HepG2 (cell line): ENCODE data around the gene VSTM5. TPM values are rescaled to one million over a fixed set of nuclear protein-coding genes. Genes with fewer than 3 reads are reported as not detected.

Experiments used
- ATAC-seq: fragments of 200-7000 bp; cut with Tn5 transposase; 3 replicates; pipeline ENCODE4 v1.9.1; 2020; ENCODE audit warnings: mild to moderate bottlenecking, moderate library complexity
- BruUV-seq: library from RNA; stranded (reverse); fragments of 400-500 nt; replicated peaks from 2 replicates; lab custom pipeline; 2021; lab: Mats Ljungman, UMichigan
- CTCF ChIA-PET: fragments of 300-600 bp; formaldehyde crosslinking; extraction: SDS; loops from one replicate; lab custom pipeline; 2021; ENCODE audit warnings: low total read pairs, inconsistent platforms, low intra/inter-chr PET ratio; lab: Yijun Ruan, JAX
- POLR2A ChIA-PET: fragments of 350-600 bp; sonication (Branson Sonifier 250); formaldehyde crosslinking; loops from one replicate; lab custom pipeline; 2020; ENCODE audit warnings: antibody characterized with exemption, inconsistent platforms; lab: Yijun Ruan, JAX
- DNase-seq: peaks from one replicate; pipeline ENCODE4 v3.0.0-alpha.2; 2015; ENCODE audit warnings: low spot score
- FAIRE-seq: peaks from 3 replicates; lab custom pipeline; 2011; peaks lifted over from hg19 to GRCh38; lab: Jason Lieb, UNC
- H2AFZ ChIP-seq: one replicate; pipeline ENCODE4 v1.6.1; 2011; ENCODE audit warnings: low read length, inconsistent platforms
- H3K27ac ChIP-seq: fragments of 300-600 bp; 3 replicates; pipeline ENCODE4 v1.8.0; 2011; ENCODE audit warnings: mixed run types, mild to moderate bottlenecking, mixed read lengths, low read length, inconsistent platforms; ENCODE audit not compliant: insufficient read depth; ENCODE audit errors: extremely low read length
- H3K27me3 ChIP-seq, 2 experiments: fragments of 200-600 bp in 1 of 2; 2 replicates in 1 of 2; 3 replicates in 1 of 2; pipeline versions ENCODE4 v1.6.0 to v1.8.0; 2011; ENCODE audit warnings: low read length in 2 of 2, mild to moderate bottlenecking in 2 of 2, moderate library complexity in 2 of 2, inconsistent platforms in 1 of 2; ENCODE audit not compliant: insufficient read depth in 2 of 2, control insufficient read depth in 1 of 2
- H3K36me3 ChIP-seq, 2 experiments: fragments of 200-600 bp in 1 of 2; replicated peaks in 1 of 2; 2 replicates in 1 of 2; 3 replicates in 1 of 2; pipeline versions ENCODE4 v1.5.1 to v1.8.0; 2011; ENCODE audit warnings: low read length in 2 of 2, inconsistent platforms in 1 of 2; ENCODE audit not compliant: insufficient read depth in 2 of 2, control insufficient read depth in 1 of 2
- H3K4me1 ChIP-seq: 2 replicates; pipeline ENCODE4 v1.5.1; 2012; ENCODE audit warnings: low read length, inconsistent platforms; ENCODE audit not compliant: insufficient read depth
- H3K4me2 ChIP-seq: 2 replicates; pipeline ENCODE4 v1.6.0; 2011; ENCODE audit warnings: low read depth, low read length, inconsistent platforms
- H3K4me3 ChIP-seq, 3 experiments: fragments of 200-600 bp in 1 of 3; sonication (generic), shearing (Covaris generic) in 1 of 3; replicated peaks in 1 of 3; 2 replicates each; pipeline ENCODE4 v1.5.1; 2011 to 2016; ENCODE audit warnings: low read length in 3 of 3, inconsistent platforms in 2 of 3, low read depth in 2 of 3, mild to moderate bottlenecking in 2 of 3, control low read depth in 1 of 3, mixed read lengths in 1 of 3; ENCODE audit not compliant: insufficient read depth in 1 of 3
- H3K79me2 ChIP-seq: one replicate; pipeline ENCODE4 v1.6.1; 2011; ENCODE audit warnings: low read length, inconsistent platforms; ENCODE audit not compliant: insufficient read depth
- H3K9ac ChIP-seq: 2 replicates; pipeline ENCODE4 v1.6.0; 2011; ENCODE audit warnings: mild to moderate bottlenecking, low read depth, low read length, inconsistent platforms; ENCODE audit not compliant: insufficient read depth
- H3K9me3 ChIP-seq: 2 replicates; pipeline ENCODE4 v1.5.1; 2012; ENCODE audit warnings: mild to moderate bottlenecking, low read length
- H4K20me1 ChIP-seq: 2 replicates; pipeline ENCODE4 v1.6.0; 2011; ENCODE audit warnings: inconsistent platforms, mild to moderate bottlenecking, low read length, moderate library complexity; ENCODE audit not compliant: insufficient read depth
- CEBPB ChIP-seq: IDR thresholded peaks from 2 replicates; pipeline ENCODE4 v1.6.1; 2011; ENCODE audit warnings: low read depth, low read length, improper control_type of control experiment, borderline replicate concordance
- KDM4B ChIP-seq: sonication (generic); formaldehyde crosslinking; IDR thresholded peaks from 2 replicates; pipeline ENCODE4 v1.4.0; 2020; ENCODE audit warnings: missing genetic modification reagents
- MIXL1 ChIP-seq: IDR thresholded peaks from 2 replicates; pipeline ENCODE4 v1.6.1; 2016
- REL ChIP-seq: sonication (generic); formaldehyde crosslinking; conservative IDR thresholded peaks from 2 replicates; pipeline ENCODE4 v1.8.0; 2022; ENCODE audit warnings: mild to moderate bottlenecking, missing genetic modification reagents, moderate library complexity
- ZFP36L1 ChIP-seq: sonication (generic); formaldehyde crosslinking; IDR thresholded peaks from 2 replicates; pipeline ENCODE4 v1.8.0; 2022; ENCODE audit warnings: mild to moderate bottlenecking, missing genetic modification reagents, moderate library complexity
- ZNF329 ChIP-seq: sonication (generic); formaldehyde crosslinking; IDR thresholded peaks from 2 replicates; pipeline ENCODE4 v1.9.0; 2021; ENCODE audit warnings: low read depth, mild to moderate bottlenecking, missing genetic modification reagents
- ZNF569 ChIP-seq: sonication (generic); formaldehyde crosslinking; IDR thresholded peaks from 2 replicates; pipeline ENCODE4 v1.5.0; 2020; ENCODE audit warnings: mild to moderate bottlenecking, missing genetic modification reagents, moderate library complexity, borderline replicate concordance
- ZNF749 ChIP-seq: sonication (generic); formaldehyde crosslinking; IDR thresholded peaks from 2 replicates; pipeline ENCODE4 v1.8.0; 2022; ENCODE audit warnings: mild to moderate bottlenecking, missing genetic modification reagents, moderate library complexity, borderline replicate concordance
- ZSCAN9 ChIP-seq: IDR thresholded peaks from 2 replicates; pipeline ENCODE4 v1.6.1; 2016; ENCODE audit warnings: borderline replicate concordance
- WGBS: methylation state at CpG from one replicate; pipeline ENCODE4 v1.1.6; 2017; ENCODE audit warnings: low lambda C conversion rate; 5-methylcytosine and 5-hydroxymethylcytosine counted together
- in situ Hi-C: cut with HindIII; loops from 2 replicates; pipeline ENCODE4 v1.10.0; 2017; ENCODE audit warnings: low pct_unique_long_range_greater_than_20kb; ENCODE audit not compliant: extremely low pct_ligation_motif_present
- intact Hi-C: fragments of 100-400 bp; cut with micrococcal nuclease; formaldehyde crosslinking; loops from one replicate; pipeline ENCODE4 v1.10.0; 2022; ENCODE audit not compliant: unreplicated experiment
- polyA plus RNA-seq, 8 experiments: library from polyadenylated mRNA; depleted of rRNA in 3 of 8; stranded (reverse) in 7 of 8; unstranded in 1 of 8; fragments of >200 nt; fragmentation: Illumina TruSeq in 4 of 8; extraction: Trizol in 4 of 8; gene quantifications; 2 replicates each; pipeline versions ENCODE4 v1.2.1 to v1.2.3, GENCODE V29; 2011 to 2016; ENCODE audit warnings: low read depth in 4 of 8, missing spikeins in 1 of 8, mixed read lengths in 1 of 8; ENCODE audit not compliant: insufficient read depth in 1 of 8
- total RNA-seq, 5 experiments: library from RNA; depleted of rRNA; stranded (reverse); fragments of >200 nt; fragmentation: Illumina TruSeq; extraction: Trizol; gene quantifications; 2 replicates each; pipeline ENCODE4 v1.2.3, GENCODE V29; 2016; ENCODE audit warnings: low read depth in 1 of 5
- TF ChIP-seq, protein P1 (sequence below): sonication (generic); formaldehyde crosslinking; IDR thresholded peaks from 2 replicates; pipeline ENCODE4 v1.5.0; 2020; ENCODE audit warnings: missing genetic modification reagents
- TF ChIP-seq, protein P2 (sequence below): sonication (generic); formaldehyde crosslinking; conservative IDR thresholded peaks from 2 replicates; pipeline ENCODE4 v1.4.0; 2020; ENCODE audit warnings: missing genetic modification reagents
- TF ChIP-seq, protein P3 (sequence below): sonication (generic); formaldehyde crosslinking; IDR thresholded peaks from 2 replicates; pipeline ENCODE4 v1.5.1; 2020; ENCODE audit warnings: mild to moderate bottlenecking, missing genetic modification reagents

VSTM5 gene
- total and polyA plus RNA-seq, 2 of the 13 experiments (the other 11 are each of a cell fraction or from before 2014, with no cell fraction given), result not detected

DNA sequence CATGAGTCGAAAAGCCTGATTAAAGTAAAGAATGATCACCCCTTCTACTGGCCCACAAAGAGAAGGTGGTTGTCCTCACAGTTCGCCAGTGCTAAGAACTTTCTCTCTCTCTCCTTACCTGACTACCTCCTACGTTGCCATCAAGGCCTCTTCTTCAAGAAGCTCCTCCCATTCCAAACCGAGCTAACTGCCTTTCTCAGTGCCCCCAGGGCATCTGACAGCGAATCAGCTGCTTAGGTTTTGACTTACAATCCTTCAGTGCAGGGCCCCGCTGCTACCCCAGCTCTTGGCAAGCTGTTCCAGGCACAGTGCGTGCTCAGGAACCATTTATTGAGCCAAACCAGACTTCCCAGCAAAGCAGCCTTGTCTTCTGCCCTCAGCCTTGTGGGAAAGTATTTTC is 5.8 kb downstream of the VSTM5 start:
- BruUV-seq, result no TSS peak
- no peak for DNase-seq
- H3K9ac ChIP-seq, result no peak overlapping the region
- no peak overlapping the region for H3K4me3 ChIP-seq
- no peaks in the 10 kb centered on the region for H3K79me2 ChIP-seq
- TF ChIP-seq, protein P1, sequence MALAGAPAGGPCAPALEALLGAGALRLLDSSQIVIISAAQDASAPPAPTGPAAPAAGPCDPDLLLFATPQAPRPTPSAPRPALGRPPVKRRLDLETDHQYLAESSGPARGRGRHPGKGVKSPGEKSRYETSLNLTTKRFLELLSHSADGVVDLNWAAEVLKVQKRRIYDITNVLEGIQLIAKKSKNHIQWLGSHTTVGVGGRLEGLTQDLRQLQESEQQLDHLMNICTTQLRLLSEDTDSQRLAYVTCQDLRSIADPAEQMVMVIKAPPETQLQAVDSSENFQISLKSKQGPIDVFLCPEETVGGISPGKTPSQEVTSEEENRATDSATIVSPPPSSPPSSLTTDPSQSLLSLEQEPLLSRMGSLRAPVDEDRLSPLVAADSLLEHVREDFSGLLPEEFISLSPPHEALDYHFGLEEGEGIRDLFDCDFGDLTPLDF (CRISPR knock-in tag), result no peak
- POLR2A ChIA-PET, result no interaction called here
- in situ Hi-C loops (no loop called here), intact Hi-C loops (no loop called here)
- H4K20me1 ChIP-seq, result no peaks in the 10 kb centered on the region
- H3K27me3 ChIP-seq, result peaks cover 1 to 41% of the 10 kb centered on the region in 2 experiments; a peak in 4 of 5 replicates
- FAIRE-seq, result no peak
- CTCF ChIA-PET, result no interaction called here
- no peaks in the 10 kb centered on the region for H3K36me3 ChIP-seq
- H2AFZ ChIP-seq, result no peak overlapping the region
- no peak overlapping the region for H3K4me2 ChIP-seq
- H3K4me1 ChIP-seq, result peaks cover 6% of the 10 kb centered on the region
- ATAC-seq, result no peak
- H3K27ac ChIP-seq, result no peak overlapping the region
- no peaks in the 10 kb centered on the region for H3K9me3 ChIP-seq
- 4% methylated on average over 6 of the region's 7 CpGs for WGBS

DNA sequence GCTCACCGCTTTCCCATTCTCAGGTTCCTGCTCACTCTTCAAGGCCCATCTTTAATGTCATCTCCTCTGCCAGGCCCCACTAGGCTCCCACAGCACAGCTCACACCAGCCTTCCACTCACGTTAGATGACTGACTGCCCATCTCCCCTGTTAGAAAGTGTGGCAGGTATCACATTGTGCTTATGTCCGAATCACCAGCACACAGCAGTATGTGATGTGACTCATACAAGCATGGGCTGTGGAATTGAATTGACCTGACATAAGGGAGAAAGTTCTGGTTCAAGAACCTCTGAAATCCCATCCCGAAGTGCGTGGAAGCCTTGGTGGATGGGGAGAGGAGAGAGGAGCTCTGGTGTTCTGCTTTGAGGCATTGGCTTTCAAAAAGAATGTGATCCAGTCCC is 6.5 kb downstream of the VSTM5 start:
- no peak for FAIRE-seq
- Histone ChIP-seq H3K4me3 (no peak overlapping the region), H3K79me2 (no peaks in the 10 kb centered on the region), H3K27me3 (peaks cover 0 to 39% of the 10 kb centered on the region in 2 experiments; a peak in 3 of 5 replicates), H3K4me2 (no peak overlapping the region), H3K9ac (no peak overlapping the region), H2AFZ (no peak overlapping the region), H4K20me1 (no peaks in the 10 kb centered on the region), H3K27ac (no peak overlapping the region), H3K36me3 (no peaks in the 10 kb centered on the region), H3K9me3 (no peaks in the 10 kb centered on the region), H3K4me1 (peaks cover 6% of the 10 kb centered on the region)
- no peak for ATAC-seq
- intact Hi-C loops (no loop called here), in situ Hi-C loops (no loop called here)
- no TSS peak for BruUV-seq
- ChIA-PET POLR2A (no interaction called here), CTCF (no interaction called here)
- whole genome bisulfite sequencing, result 49% methylated on average over 5 of the region's 5 CpGs
- no peak for DNase-seq
- TF ChIP-seq ZSCAN9 (CRISPR knock-in tag), result no peak
- TF ChIP-seq ZFP36L1, result no peak
- no peak for TF ChIP-seq ZNF329 (CRISPR knock-in tag)
- no peak for TF ChIP-seq ZNF569 (CRISPR knock-in tag)
- no peak for TF ChIP-seq REL
- TF ChIP-seq CEBPB, result no peak
- TF ChIP-seq KDM4B (CRISPR knock-in tag), result no peak
- TF ChIP-seq, protein P2, sequence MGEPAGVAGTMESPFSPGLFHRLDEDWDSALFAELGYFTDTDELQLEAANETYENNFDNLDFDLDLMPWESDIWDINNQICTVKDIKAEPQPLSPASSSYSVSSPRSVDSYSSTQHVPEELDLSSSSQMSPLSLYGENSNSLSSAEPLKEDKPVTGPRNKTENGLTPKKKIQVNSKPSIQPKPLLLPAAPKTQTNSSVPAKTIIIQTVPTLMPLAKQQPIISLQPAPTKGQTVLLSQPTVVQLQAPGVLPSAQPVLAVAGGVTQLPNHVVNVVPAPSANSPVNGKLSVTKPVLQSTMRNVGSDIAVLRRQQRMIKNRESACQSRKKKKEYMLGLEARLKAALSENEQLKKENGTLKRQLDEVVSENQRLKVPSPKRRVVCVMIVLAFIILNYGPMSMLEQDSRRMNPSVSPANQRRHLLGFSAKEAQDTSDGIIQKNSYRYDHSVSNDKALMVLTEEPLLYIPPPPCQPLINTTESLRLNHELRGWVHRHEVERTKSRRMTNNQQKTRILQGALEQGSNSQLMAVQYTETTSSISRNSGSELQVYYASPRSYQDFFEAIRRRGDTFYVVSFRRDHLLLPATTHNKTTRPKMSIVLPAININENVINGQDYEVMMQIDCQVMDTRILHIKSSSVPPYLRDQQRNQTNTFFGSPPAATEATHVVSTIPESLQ (CRISPR knock-in tag), result no peak
- TF ChIP-seq ZNF749 (CRISPR knock-in tag), result no peak
- TF ChIP-seq, protein P3, sequence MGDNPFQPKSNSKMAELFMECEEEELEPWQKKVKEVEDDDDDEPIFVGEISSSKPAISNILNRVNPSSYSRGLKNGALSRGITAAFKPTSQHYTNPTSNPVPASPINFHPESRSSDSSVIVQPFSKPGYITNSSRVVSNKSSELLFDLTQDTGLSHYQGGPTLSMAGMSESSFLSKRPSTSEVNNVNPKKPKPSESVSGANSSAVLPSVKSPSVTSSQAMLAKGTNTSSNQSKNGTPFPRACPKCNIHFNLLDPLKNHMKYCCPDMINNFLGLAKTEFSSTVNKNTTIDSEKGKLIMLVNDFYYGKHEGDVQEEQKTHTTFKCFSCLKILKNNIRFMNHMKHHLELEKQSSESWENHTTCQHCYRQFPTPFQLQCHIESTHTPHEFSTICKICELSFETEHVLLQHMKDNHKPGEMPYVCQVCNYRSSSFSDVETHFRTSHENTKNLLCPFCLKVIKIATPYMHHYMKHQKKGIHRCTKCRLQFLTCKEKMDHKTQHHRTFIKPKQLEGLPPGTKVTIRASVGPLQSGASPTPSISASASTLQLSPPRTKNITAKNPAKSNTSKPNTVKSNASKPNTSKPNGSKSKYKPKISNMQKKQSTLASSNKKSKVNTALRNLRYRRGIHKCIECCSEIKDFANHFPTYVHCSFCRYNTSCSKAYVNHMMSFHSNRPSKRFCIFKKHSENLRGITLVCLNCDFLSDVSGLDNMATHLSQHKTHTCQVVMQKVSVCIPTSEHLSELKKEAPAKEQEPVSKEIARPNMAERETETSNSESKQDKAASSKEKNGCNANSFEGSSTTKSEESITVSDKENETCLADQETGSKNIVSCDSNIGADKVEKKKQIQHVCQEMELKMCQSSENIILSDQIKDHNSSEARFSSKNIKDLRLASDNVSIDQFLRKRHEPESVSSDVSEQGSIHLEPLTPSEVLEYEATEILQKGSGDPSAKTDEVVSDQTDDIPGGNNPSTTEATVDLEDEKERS (CRISPR knock-in tag), result no peak
- TF ChIP-seq MIXL1 (CRISPR knock-in tag), result no peak
